HUES48 (cell line): Measurements from ENCODE around the gene GRAMD4.

ENCODE experiments used
- H3K27ac ChIP-seq: one replicate; pipeline ENCODE4 v1.7.0; 2013; ENCODE audit warnings: low read depth, low read length, inconsistent platforms
- H3K27me3 ChIP-seq: 2 replicates; pipeline ENCODE4 v1.6.1; 2013; ENCODE audit warnings: mild to moderate bottlenecking, low read length; ENCODE audit not compliant: control insufficient read depth, insufficient read depth
- H3K36me3 ChIP-seq: 2 replicates; pipeline ENCODE4 v1.6.1; 2013; ENCODE audit warnings: low read length; ENCODE audit not compliant: control insufficient read depth, insufficient read depth
- H3K4me1 ChIP-seq: 2 replicates; pipeline ENCODE4 v1.6.1; 2013; ENCODE audit warnings: mild to moderate bottlenecking, low read length; ENCODE audit not compliant: control insufficient read depth, insufficient read depth
- H3K4me3 ChIP-seq: 2 replicates; pipeline ENCODE4 v1.5.1; 2013; ENCODE audit warnings: mild to moderate bottlenecking, low read depth, low read length
- H3K9ac ChIP-seq: 2 replicates; pipeline ENCODE4 v1.6.1; 2013; ENCODE audit warnings: mild to moderate bottlenecking, low read depth, low read length, moderate library complexity
- H3K9me3 ChIP-seq: 2 replicates; pipeline ENCODE4 v1.6.1; 2013; ENCODE audit warnings: low read length; ENCODE audit not compliant: control insufficient read depth, insufficient read depth

GRAMD4 gene

GRCh38 chr22:46577368-46578249, 42.6 kb upstream of the GRAMD4 start:
- Histone ChIP-seq H3K9ac (0 out of 2 replicates have a peak overlapping the region, but pooled peaks have one; percentile 15), H3K4me3 (peak overlapping the region; percentile 70), H3K4me1 (peaks cover 18% of the 10 kb centered on the region), H3K27ac (no peak overlapping the region), H3K9me3 (no peaks in the 10 kb centered on the region), H3K27me3 (peaks cover 9% of the 10 kb centered on the region; the same call in 1 of the 2 replicates), H3K36me3 (no peaks in the 10 kb centered on the region)

GRCh38 chr22:46578251-46578823, 41.8 kb upstream of the GRAMD4 start:
- H3K4me1 ChIP-seq, result peaks cover 18% of the 10 kb centered on the region
- peaks cover 9% of the 10 kb centered on the region; the same call in 1 of the 2 replicates for H3K27me3 ChIP-seq
- H3K9me3 ChIP-seq, result no peaks in the 10 kb centered on the region
- H3K36me3 ChIP-seq, result no peaks in the 10 kb centered on the region
- H3K4me3 ChIP-seq, result no peak overlapping the region
- H3K9ac ChIP-seq, result no peak overlapping the region
- H3K27ac ChIP-seq, result no peak overlapping the region

GRCh38 chr22:46578824-46579561, 41.2 kb upstream of the GRAMD4 start:
- H3K27ac ChIP-seq, result no peak overlapping the region
- no peak overlapping the region for H3K9ac ChIP-seq
- H3K36me3 ChIP-seq, result no peaks in the 10 kb centered on the region
- H3K4me1 ChIP-seq, result peaks cover 19% of the 10 kb centered on the region
- peaks cover 9% of the 10 kb centered on the region; the same call in 1 of the 2 replicates for H3K27me3 ChIP-seq
- H3K4me3 ChIP-seq, result no peak overlapping the region
- no peaks in the 10 kb centered on the region for H3K9me3 ChIP-seq

- Histone ChIP-seq H3K4me3 (no peak overlapping the region), H3K27me3 (peaks cover 9% of the 10 kb centered on the region; the same call in 1 of the 2 replicates), H3K4me1 (peaks cover 28% of the 10 kb centered on the region), H3K9ac (no peak overlapping the region), H3K27ac (no peak overlapping the region), H3K9me3 (no peaks in the 10 kb centered on the region), H3K36me3 (no peaks in the 10 kb centered on the region)
Measured at GRCh38 chr22:46579751-46580449, 40.3 kb upstream of the GRAMD4 start.

GRCh38 chr22:46580940-46581537, 39.1 kb upstream of the GRAMD4 start:
- H3K9ac ChIP-seq, result no peak overlapping the region
- no peak overlapping the region for H3K4me3 ChIP-seq
- H3K27ac ChIP-seq, result no peak overlapping the region
- H3K27me3 ChIP-seq, result peaks cover 9% of the 10 kb centered on the region; the same call in 1 of the 2 replicates
- H3K9me3 ChIP-seq, result no peaks in the 10 kb centered on the region
- H3K4me1 ChIP-seq, result peaks cover 29% of the 10 kb centered on the region
- H3K36me3 ChIP-seq, result no peaks in the 10 kb centered on the region

GRCh38 chr22:46581538-46582244, 38.5 kb upstream of the GRAMD4 start:
- Histone ChIP-seq H3K36me3 (no peaks in the 10 kb centered on the region), H3K9me3 (no peaks in the 10 kb centered on the region), H3K9ac (no peak overlapping the region), H3K27ac (no peak overlapping the region), H3K4me1 (peaks cover 29% of the 10 kb centered on the region), H3K4me3 (no peak overlapping the region), H3K27me3 (peaks cover 9% of the 10 kb centered on the region; the same call in 1 of the 2 replicates)

- Histone ChIP-seq H3K9me3 (no peaks in the 10 kb centered on the region), H3K36me3 (no peaks in the 10 kb centered on the region), H3K4me3 (no peak overlapping the region), H3K27me3 (peaks cover 9% of the 10 kb centered on the region; the same call in 1 of the 2 replicates), H3K9ac (no peak overlapping the region), H3K4me1 (peaks cover 29% of the 10 kb centered on the region), H3K27ac (no peak overlapping the region)
Measured at GRCh38 chr22:46582281-46582933, 37.8 kb upstream of the GRAMD4 start.

GRCh38 chr22:46583571-46583970, 36.6 kb upstream of the GRAMD4 start:
- no peaks in the 10 kb centered on the region for H3K36me3 ChIP-seq
- H3K4me1 ChIP-seq, result peaks cover 23% of the 10 kb centered on the region
- H3K9me3 ChIP-seq, result no peaks in the 10 kb centered on the region
- H3K27ac ChIP-seq, result no peak overlapping the region
- H3K4me3 ChIP-seq, result no peak overlapping the region
- H3K27me3 ChIP-seq, result no peaks in the 10 kb centered on the region
- H3K9ac ChIP-seq, result no peak overlapping the region

- peaks cover 23% of the 10 kb centered on the region for H3K4me1 ChIP-seq
Measured at GRCh38 chr22:46584081-46584921, 35.9 kb upstream of the GRAMD4 start.

More at GRCh38 chr22:46584081-46584921, 35.9 kb upstream of the GRAMD4 start:
- H3K27ac ChIP-seq, result peak overlapping the region; percentile 50
- peak overlapping the region; percentile 5; the same call in 1 of the 2 replicates for H3K4me3 ChIP-seq
- H3K9me3 ChIP-seq, result no peaks in the 10 kb centered on the region
- no peak overlapping the region for H3K9ac ChIP-seq
- H3K36me3 ChIP-seq, result no peaks in the 10 kb centered on the region
- H3K27me3 ChIP-seq, result no peaks in the 10 kb centered on the region
